Erythroblast (primary cell): Measurements from ENCODE around the gene DOCK4.

ENCODE experiments used
- GATA1 ChIP-seq: IDR thresholded peaks from 2 replicates; pipeline ENCODE4 v1.6.1; 2011; ENCODE audit warnings: low read depth, mild to moderate bottlenecking, control low read depth, low read length, moderate library complexity
- POLR2A ChIP-seq: IDR thresholded peaks from 2 replicates; pipeline ENCODE4 v1.6.1; 2011; ENCODE audit warnings: mild to moderate bottlenecking, low read length

DNA sequence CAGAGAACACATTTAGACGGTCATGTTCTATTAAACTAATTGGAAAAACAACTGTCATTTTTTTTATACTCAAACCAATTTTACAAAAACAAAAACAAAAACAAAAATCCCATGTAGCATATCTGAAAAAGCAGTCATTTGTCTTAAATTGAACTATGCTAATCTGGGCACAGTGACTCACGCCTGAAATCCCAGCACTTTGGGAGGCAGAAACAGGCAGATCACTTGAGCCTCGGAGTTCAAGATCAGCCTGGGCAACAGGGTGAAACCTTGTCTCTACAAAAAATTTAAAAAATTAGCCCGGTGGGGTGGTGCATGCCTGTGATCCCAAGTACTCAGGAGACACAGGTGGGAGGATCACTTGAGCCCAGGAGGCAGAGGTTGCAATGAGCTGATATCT is 253.4 kb downstream of the DOCK4 start:
- TF ChIP-seq POLR2A (no peak), GATA1 (no peak)
